HCT116 (cell line): Measurements from ENCODE around the gene PPARGC1A. TPM values are rescaled to one million over a fixed set of nuclear protein-coding genes. Genes with fewer than 3 reads are reported as not detected.

Experiments used
- ATAC-seq: fragments of 200-7000 bp; cut with Tn5 transposase; 2 replicates; pipeline ENCODE4 v1.9.1; 2020; ENCODE audit warnings: mild to moderate bottlenecking, moderate library complexity
- Bru-seq: library from RNA; stranded (reverse); fragments of 400-500 nt; gene quantifications from one replicate; lab custom pipeline; 2021; lab: Mats Ljungman, UMichigan
- BruChase-seq, 2 experiments: library from RNA; stranded (reverse); fragments of 400-500 nt; gene quantifications; one replicate each; lab custom pipeline; 2021; lab: Mats Ljungman, UMichigan
- BruUV-seq: library from RNA; stranded (reverse); fragments of 400-500 nt; replicated peaks from 2 replicates; lab custom pipeline; 2021; lab: Mats Ljungman, UMichigan
- CTCF ChIA-PET: fragments of 300-600 bp; sonication (Branson Sonifier 250); formaldehyde crosslinking; loops from one replicate; lab custom pipeline; 2021; ENCODE audit warnings: antibody characterized with exemption; lab: Charles Lee
- POLR2A ChIA-PET: fragments of 300-600, 350-600 bp; sonication (Branson Sonifier 250); formaldehyde crosslinking; loops from one replicate; lab custom pipeline; 2021; ENCODE audit warnings: antibody characterized with exemption; lab: Charles Lee
- RAD21 ChIA-PET, 2 experiments: fragments of 300-600 bp; sonication (Branson Sonifier 250); formaldehyde crosslinking; loops; one replicate each; lab custom pipeline; 2023; ENCODE audit warnings: low total read pairs in 2 of 2; ENCODE audit not compliant: uncharacterized antibody in 2 of 2, unreplicated experiment in 2 of 2, low non-redundant PET in 1 of 2; lab: Charles Lee
- DNase-seq: peaks from one replicate; pipeline ENCODE4 v3.0.0-alpha.2; 2010; ENCODE audit warnings: low read depth, low spot score
- H2AFZ ChIP-seq: fragments of 200-600 bp; shearing (Covaris generic), sonication (generic); 2 replicates; pipeline ENCODE4 v1.6.1; 2017; ENCODE audit warnings: low read depth, mixed run types, mixed read lengths, antibody characterized with exemption, low read length; ENCODE audit not compliant: poor library complexity, severe bottlenecking
- H3K27ac ChIP-seq: 2 replicates; pipeline ENCODE4 v1.5.1; 2012; ENCODE audit warnings: low read depth, low read length
- H3K27me3 ChIP-seq: fragments of 200-600 bp; sonication (generic); 2 replicates; pipeline ENCODE4 v1.6.1; 2016; ENCODE audit warnings: mixed run types, low read length, mixed read lengths; ENCODE audit not compliant: insufficient read depth
- H3K36me3 ChIP-seq, 2 experiments: fragments of 200-500 bp in 1 of 2; fragments of 200-600 bp in 1 of 2; sonication (Bioruptor generic) in 1 of 2; sonication (generic) in 1 of 2; 2 replicates each; pipeline versions ENCODE4 v1.5.1 to v1.6.1; 2014 to 2016; ENCODE audit warnings: low read length in 2 of 2, inconsistent platforms in 1 of 2, mixed read lengths in 1 of 2, mixed run types in 1 of 2; ENCODE audit not compliant: insufficient read depth in 2 of 2, control insufficient read depth in 1 of 2
- H3K4me1 ChIP-seq, 2 experiments: fragments of 200-600 bp in 1 of 2; sonication (generic) in 1 of 2; 2 replicates each; pipeline versions ENCODE4 v1.5.1 to v1.6.1; 2012 to 2017; ENCODE audit warnings: low read length in 2 of 2, inconsistent platforms in 1 of 2, mild to moderate bottlenecking in 1 of 2, mixed read lengths in 1 of 2, mixed run types in 1 of 2, moderate library complexity in 1 of 2; ENCODE audit not compliant: insufficient read depth in 2 of 2, control insufficient read depth in 1 of 2
- H3K4me2 ChIP-seq: fragments of 200-600 bp; sonication (generic); 2 replicates; pipeline ENCODE4 v1.6.1; 2017; ENCODE audit warnings: mixed run types, low read length, mixed read lengths
- H3K4me3 ChIP-seq, 2 experiments: fragments of 200-600 bp in 1 of 2; sonication (generic) in 1 of 2; replicated peaks in 1 of 2; 2 replicates each; pipeline ENCODE4 v1.5.1; 2011 to 2016; ENCODE audit warnings: low read length in 2 of 2, control low read depth in 1 of 2, low read depth in 1 of 2, mild to moderate bottlenecking in 1 of 2, mixed read lengths in 1 of 2, mixed run types in 1 of 2
- H3K79me2 ChIP-seq: fragments of 200-600 bp; sonication (generic); 2 replicates; pipeline ENCODE4 v1.6.1; 2017; ENCODE audit warnings: mild to moderate bottlenecking, mixed run types, low read length, moderate library complexity, mixed read lengths; ENCODE audit not compliant: insufficient read depth
- H3K9ac ChIP-seq: fragments of 200-600 bp; sonication (generic); 2 replicates; pipeline ENCODE4 v1.6.1; 2016; ENCODE audit warnings: low read length, mixed read lengths
- H3K9me2 ChIP-seq: fragments of 200-600 bp; sonication (generic), shearing (Covaris generic); 2 replicates; pipeline ENCODE4 v1.6.1; 2017; ENCODE audit warnings: mixed run types, mild to moderate bottlenecking, moderate library complexity; ENCODE audit not compliant: insufficient read depth
- H3K9me3 ChIP-seq, 2 experiments: fragments of 200-500 bp in 1 of 2; fragments of 200-600 bp in 1 of 2; sonication (Bioruptor generic) in 1 of 2; sonication (generic) in 1 of 2; 2 replicates each; pipeline ENCODE4 v1.6.1; 2014 to 2017; ENCODE audit warnings: low read length in 2 of 2, mixed read lengths in 2 of 2, inconsistent platforms in 1 of 2, low read depth in 1 of 2, mild to moderate bottlenecking in 1 of 2, mixed run types in 1 of 2, moderate library complexity in 1 of 2; ENCODE audit not compliant: control insufficient read depth in 1 of 2, insufficient read depth in 1 of 2
- H4K20me1 ChIP-seq: fragments of 200-600 bp; sonication (generic), shearing (Covaris generic); 2 replicates; pipeline ENCODE4 v1.6.1; 2017; ENCODE audit warnings: mixed run types, mild to moderate bottlenecking, moderate library complexity; ENCODE audit not compliant: insufficient read depth
- CEBPB ChIP-seq: IDR thresholded peaks from 2 replicates; pipeline ENCODE4 v1.6.1; 2012; ENCODE audit warnings: low read depth
- EGR1 ChIP-seq: IDR thresholded peaks from 2 replicates; pipeline ENCODE4 v1.6.1; 2012; ENCODE audit warnings: low read depth
- ELF1 ChIP-seq: IDR thresholded peaks from 2 replicates; pipeline ENCODE4 v1.6.1; 2012; ENCODE audit warnings: low read depth, borderline replicate concordance
- MAX ChIP-seq: IDR thresholded peaks from 2 replicates; pipeline ENCODE4 v1.6.1; 2012
- POLR2AphosphoS5 ChIP-seq: IDR thresholded peaks from 2 replicates; pipeline ENCODE4 v1.6.1; 2011; ENCODE audit warnings: mild to moderate bottlenecking, low read depth, low read length, moderate library complexity
- SIN3A ChIP-seq: IDR thresholded peaks from 2 replicates; pipeline ENCODE4 v1.6.1; 2012; ENCODE audit warnings: low read depth
- SRF ChIP-seq: IDR thresholded peaks from 2 replicates; pipeline ENCODE4 v1.6.1; 2012; ENCODE audit warnings: low read depth
- TCF7L2 ChIP-seq: IDR thresholded peaks from 2 replicates; pipeline ENCODE4 v1.7.0; 2011; ENCODE audit warnings: borderline replicate concordance, inconsistent platforms; ENCODE audit not compliant: insufficient read depth, insufficient read length; ENCODE audit errors: extremely low read depth
- ZBTB33 ChIP-seq: IDR thresholded peaks from 2 replicates; pipeline ENCODE4 v1.6.1; 2011; ENCODE audit warnings: mild to moderate bottlenecking, low read length, moderate library complexity; ENCODE audit not compliant: insufficient replicate concordance; ENCODE audit errors: extremely low read depth
- ZFX ChIP-seq: fragments of 450-650 bp; IDR thresholded peaks from 2 replicates; pipeline ENCODE4 v1.6.1; 2017
- intact Hi-C: fragments of 100-400 bp; cut with micrococcal nuclease; formaldehyde crosslinking; loops from 2 replicates; pipeline ENCODE4 v1.10.0; 2022
- long read RNA-seq: library from polyadenylated mRNA; unstranded; transcript quantifications from one replicate; pipeline ENCODE4 v2.0.0, GENCODE V29; 2021; ENCODE audit not compliant: unreplicated experiment
- polyA plus RNA-seq: library from polyadenylated mRNA; unstranded; fragments of >200 nt; gene quantifications from 2 replicates; pipeline ENCODE4 v1.2.1, GENCODE V29; 2012; ENCODE audit warnings: missing spikeins
- total RNA-seq: library from RNA; stranded (reverse); gene quantifications from one replicate; pipeline ENCODE4 v1.2.1, GENCODE V29; 2021; ENCODE audit not compliant: unreplicated experiment

PPARGC1A gene
- total RNA-seq, result not detected
- not detected in 2 replicates for polyA plus RNA-seq
- percentile 3 among the genes with signal in this experiment for Bru-seq, nascent RNA
- BruChase-seq, experiment 1, labeled RNA remaining after a 6-hour chase, result percentile 4 among the genes with signal in this experiment
- BruChase-seq, experiment 2, labeled RNA remaining after a 2-hour chase, result percentile 4 among the genes with signal in this experiment
- long read RNA-seq, result 0 reads

- Histone ChIP-seq H2AFZ (no peak within 1 kb of the TSS), H3K9me2 (no peaks in the 10 kb centered on the region), H3K79me2 (no peaks in the 10 kb centered on the region), H3K4me3 (no peak within 1 kb of the TSS), H3K27me3 (no peaks in the 10 kb centered on the region), H3K27ac (no peak within 1 kb of the TSS), H3K4me2 (no peak within 1 kb of the TSS), H4K20me1 (no peaks in the 10 kb centered on the region), H3K36me3 (no peaks in the 10 kb centered on the region), H3K9ac (no peak within 1 kb of the TSS), H3K9me3 (peaks cover 6 to 7% of the 10 kb centered on the region in 2 experiments; a peak in 2 of 4 replicates), H3K4me1 (no peaks in the 10 kb centered on the region)
- ChIA-PET RAD21 (no interaction called here), CTCF (no interaction called here), POLR2A (no interaction called here)
- TF ChIP-seq ZFX (no peak), SIN3A (no peak), CEBPB (no peak), ZBTB33 (no peak), SRF (no peak), POLR2AphosphoS5 (no peak), ELF1 (no peak), MAX (no peak), TCF7L2 (no peak), EGR1 (no peak)
- BruUV-seq, result no TSS peak
- intact Hi-C loops, result no loop called here
- ATAC-seq, result no peak
- no peak for DNase-seq
Measured at GRCh38 chr4:23889814-23890341, at the start of gene PPARGC1A. TSS of gene PPARGC1A (minus strand) at chr4:23890047. CDS start at chr4:23889957, 90 bp downstream.
